Right lobe of liver (tissue), 6 donors: ENCODE data around the gene TM7SF3. TPM values are rescaled to one million over a fixed set of nuclear protein-coding genes. Genes with fewer than 3 reads are reported as not detected.

Experiments
- ATAC-seq, 4 donors: fragments of 200-7000 bp; cut with Tn5 transposase; one replicate each; pipeline ENCODE4 v1.9.1; 2020; ENCODE audit warnings: mild to moderate bottlenecking in 4 of 4, moderate library complexity in 4 of 4
- DNase-seq, 3 donors: peaks; one replicate each; pipeline ENCODE4 v3.0.0-alpha.2; 2020
- H3K27ac ChIP-seq, 3 donors: fragments of 200-600 bp; one replicate each; pipeline ENCODE4 v1.8.0; 2022
- H3K27me3 ChIP-seq, 2 donors: fragments of 200-600 bp; one replicate each; pipeline ENCODE4 v1.8.0; 2022
- H3K36me3 ChIP-seq, 4 donors: fragments of 200-600 bp; sonication (generic) in 1 of 4; one replicate each; pipeline versions ENCODE4 v1.5.1 to v1.8.0; 2017 to 2022; ENCODE audit warnings: control low read depth in 1 of 4
- H3K4me1 ChIP-seq, 4 donors: fragments of 200-600 bp; sonication (generic) in 1 of 4; one replicate each; pipeline versions ENCODE4 v1.5.1 to v1.8.0; 2017 to 2022; ENCODE audit warnings: control low read depth in 1 of 4
- H3K4me3 ChIP-seq, 3 donors: fragments of 200-600 bp; one replicate each; pipeline ENCODE4 v1.8.0; 2022
- H3K9me3 ChIP-seq, 4 donors: fragments of 200-600 bp; sonication (generic) in 1 of 4; one replicate each; pipeline versions ENCODE4 v1.5.1 to v1.8.0; 2017 to 2022; ENCODE audit warnings: control low read depth in 1 of 4
- CTCF ChIP-seq, 4 donors: fragments of 200-600 bp in 3 of 4; fragments of 450-650 bp in 1 of 4; IDR thresholded peaks; one replicate each; pipeline versions ENCODE4 v1.5.1 to v1.8.0; 2016 to 2022; ENCODE audit warnings: antibody characterized with exemption in 4 of 4, mild to moderate bottlenecking in 2 of 4
- POLR2A ChIP-seq: fragments of 450-650 bp; IDR thresholded peaks from one replicate; pipeline ENCODE4 v1.6.1; 2017; ENCODE audit warnings: antibody characterized with exemption, mild to moderate bottlenecking
- WGBS: methylation state at CpG from one replicate; pipeline ENCODE4 v1.1.6; 2018; ENCODE audit warnings: low coverage, low lambda C conversion rate; ENCODE audit not compliant: insufficient coverage; ENCODE audit errors: missing lambda C conversion rate; 5-methylcytosine and 5-hydroxymethylcytosine counted together
- intact Hi-C, 2 donors: fragments of 100-400 bp; cut with DNase I; formaldehyde crosslinking; loops; one replicate each; pipeline versions ENCODE4 v1.11.2 to v1.14.1; 2022
- total RNA-seq, 6 experiments: library from RNA; depleted of rRNA in 2 of 6; stranded (reverse); fragments of >200 nt in 2 of 6; fragmentation: NEBNext Ultra II Directional in 3 of 6; extraction: Animal tissue kit (Norgen Biotek cat#: 25700) in 3 of 6; gene quantifications; one replicate each; pipeline versions ENCODE4 v1.1.0 to v1.2.4, GENCODE V29; 2016 to 2023
- donor health status: DM: no; HTN: yes; CAD: no.
- donor health status: DM: no; HTN: no; CAD: no.
- donor health status: DM: no; HTN: no; CAD: no.
- donor health status: DM: no; HTN: yes; CAD: no.
- donor health status: DM: no; HTN: yes; CAD: no.

TM7SF3 gene
- total RNA-seq, 6 experiments from 2014 or later = 38.4 to 75.1 (median 62.8) TPM

GRCh38 chr12:26937443-26937862, 76.7 kb downstream of the TM7SF3 start:
- under 1% methylated on average over 10 of the region's 10 CpGs for WGBS

DNA sequence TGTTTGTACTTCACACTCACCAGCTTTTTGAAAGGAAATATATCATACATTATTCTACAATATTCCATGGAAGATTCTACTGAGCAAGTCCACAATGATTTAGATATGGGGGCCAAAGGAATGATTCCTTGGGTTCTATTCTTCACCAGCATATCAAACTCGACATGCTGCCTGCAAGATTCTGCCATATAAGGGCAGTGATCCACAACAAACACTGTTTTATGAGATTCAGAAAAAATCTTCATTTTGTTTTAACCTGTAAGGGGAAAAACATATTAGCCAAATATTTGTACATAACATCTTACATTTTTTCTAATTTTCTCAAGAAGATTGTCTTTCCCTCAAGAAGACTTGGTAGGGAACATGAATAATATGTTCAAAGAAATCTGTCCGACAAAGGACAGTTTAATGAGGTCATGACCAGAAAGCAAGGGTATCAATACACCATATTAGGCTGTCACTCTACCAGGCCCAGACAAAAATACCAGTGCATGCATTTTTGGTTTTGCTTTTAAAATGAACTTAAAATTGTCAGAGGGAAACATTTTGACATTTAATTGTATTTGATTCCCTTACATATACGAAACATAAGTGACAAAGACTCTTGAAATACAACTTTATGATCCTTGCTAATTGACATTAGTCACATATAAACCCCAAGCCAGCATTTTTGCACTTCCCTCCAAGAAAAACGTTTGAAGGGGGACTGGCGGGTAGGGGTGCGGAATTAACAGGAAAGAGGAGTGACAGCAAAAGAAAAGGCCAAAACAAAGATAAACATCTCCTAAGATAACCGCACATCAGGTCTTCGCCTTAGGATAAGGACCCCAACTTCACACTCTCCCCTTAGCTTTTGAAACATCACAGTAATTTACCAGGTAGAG, 77.4 kb downstream of the TM7SF3 start:
- H3K27ac ChIP-seq = peak overlapping the region in 2 of 3 donors; percentile 92 to 93

More at GRCh38 chr12:26937443-26937862, 76.7 kb downstream of the TM7SF3 start:
- H3K36me3 ChIP-seq = peaks cover 0 to 3% (median 0%) of the 10 kb centered on the region in 4 donors
- ATAC-seq (no peak), DNase-seq (no peak)
- H3K4me3 ChIP-seq = peak overlapping the region; percentile 87 to 94 (median 90)
- no peaks in the 10 kb centered on the region for H3K9me3 ChIP-seq
- peaks cover 0 to 35% (median 9%) of the 10 kb centered on the region in 4 donors for H3K4me1 ChIP-seq
- H3K27me3 ChIP-seq = no peaks in the 10 kb centered on the region
- TF ChIP-seq POLR2A (no peak), CTCF (IDR thresholded peaks at IDR 0.05) (no peak)
- peak overlapping the region; percentile 92 to 96 (median 93) for H3K27ac ChIP-seq
- intact Hi-C loops = loop anchor here in 1 of 2 donors (10.0 kb wide), 1 partner anchor 77 kb away; the partner anchor contains the start of gene TM7SF3

DNA sequence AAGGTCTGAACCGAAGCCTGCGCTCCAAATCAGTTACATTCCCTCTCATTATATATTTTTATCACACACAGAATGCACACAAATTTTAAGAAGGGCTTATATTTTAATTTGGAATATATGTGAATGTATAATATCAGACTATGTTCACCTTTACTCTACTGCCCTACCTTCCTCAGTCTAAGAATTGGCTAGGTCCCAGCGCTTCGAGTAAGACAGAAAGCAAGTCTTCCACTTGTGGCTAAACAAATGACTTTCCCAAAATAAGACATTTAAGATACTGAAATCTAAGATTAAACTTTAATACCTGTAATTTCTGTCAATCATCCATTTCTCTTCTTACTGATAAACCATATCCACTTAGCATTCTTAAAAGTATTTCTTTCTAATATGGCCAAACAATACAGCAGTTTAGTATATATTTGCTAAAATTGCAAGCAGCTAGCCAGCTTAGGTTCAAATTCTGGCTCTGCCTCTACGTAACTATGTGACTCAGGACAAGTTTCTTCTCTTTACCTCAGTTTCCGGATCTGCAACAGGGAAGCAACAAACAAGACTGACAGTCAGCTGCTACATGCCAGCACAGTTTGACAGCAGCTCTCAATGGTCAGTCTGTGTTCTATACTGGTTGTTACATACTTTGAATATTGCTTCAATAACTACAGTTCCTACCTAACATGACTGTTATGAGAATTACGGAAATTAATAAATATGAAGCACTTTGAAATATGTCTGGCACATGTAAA, 78.4 kb downstream of the TM7SF3 start:
- Histone ChIP-seq H3K4me1 (peaks cover 0 to 28% (median 9%) of the 10 kb centered on the region in 4 donors), H3K27me3 (no peaks in the 10 kb centered on the region), H3K27ac (no peak overlapping the region), H3K9me3 (no peaks in the 10 kb centered on the region), H3K4me3 (no peak overlapping the region), H3K36me3 (peaks cover 0 to 3% (median 0%) of the 10 kb centered on the region in 4 donors)
- ATAC-seq (no peak), DNase-seq (no peak)
- 72% methylated on average over 7 of the region's 7 CpGs for WGBS
- intact Hi-C loops = loop anchor here in 1 of 2 donors (10.0 kb wide), 1 partner anchor 79 kb away; the partner anchor contains the start of gene TM7SF3
- TF ChIP-seq CTCF (IDR thresholded peaks at IDR 0.05) = no peak
- no peak for TF ChIP-seq POLR2A

More for the DNA sequence above, 77.4 kb downstream of the TM7SF3 start:
- 17% methylated on average over 8 of the region's 8 CpGs for WGBS
- no peak for ATAC-seq
- TF ChIP-seq POLR2A = no peak
- TF ChIP-seq CTCF (IDR thresholded peaks at IDR 0.05) = no peak
- DNase-seq = no peak
- Histone ChIP-seq H3K4me1 (peaks cover 0 to 29% (median 9%) of the 10 kb centered on the region in 4 donors), H3K4me3 (peak overlapping the region; percentile 87 to 94 (median 90)), H3K27me3 (no peaks in the 10 kb centered on the region), H3K36me3 (peaks cover 0 to 3% (median 0%) of the 10 kb centered on the region in 4 donors), H3K9me3 (no peaks in the 10 kb centered on the region)
- intact Hi-C loops = loop anchor here in 1 of 2 donors (10.0 kb wide), 1 partner anchor 78 kb away; the partner anchor contains the start of gene TM7SF3

DNA sequence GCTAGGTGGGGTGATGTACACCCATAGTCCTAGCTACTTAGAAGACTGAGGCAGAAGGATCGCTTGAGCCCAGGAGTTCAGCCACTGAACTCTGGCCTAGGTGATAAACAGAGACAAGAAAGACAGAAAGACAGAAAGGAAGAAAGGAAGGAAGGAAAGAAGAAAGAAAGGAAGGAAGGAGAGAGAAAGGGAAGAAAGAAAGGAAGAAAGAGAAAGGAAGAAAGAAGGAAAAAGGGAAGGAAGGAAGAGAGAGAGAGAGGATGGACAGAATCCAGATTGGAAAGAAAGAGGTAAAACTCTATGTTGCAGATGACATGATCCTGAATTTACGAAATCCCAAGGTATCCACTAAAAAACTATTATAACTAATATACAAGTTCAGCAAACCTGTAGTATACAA, 84.6 kb downstream of the TM7SF3 start:
- intact Hi-C loops = no loop called here
- 88% methylated on average over 2 of the region's 2 CpGs for WGBS
- H3K9me3 ChIP-seq = no peaks in the 10 kb centered on the region
- no peak overlapping the region for H3K27ac ChIP-seq
- DNase-seq (no peak), ATAC-seq (no peak)
- H3K36me3 ChIP-seq = peaks cover 0 to 38% (median 12%) of the 10 kb centered on the region in 4 donors
- TF ChIP-seq CTCF (IDR thresholded peaks at IDR 0.05) (no peak), POLR2A (no peak)
- H3K4me1 ChIP-seq = no peaks in the 10 kb centered on the region
- H3K4me3 ChIP-seq = no peak overlapping the region
- no peaks in the 10 kb centered on the region for H3K27me3 ChIP-seq
